NB4 (cell line): ENCODE data around the gene MSI2.

ENCODE experiments used
- DNase-seq: peaks from one replicate; pipeline ENCODE4 v3.0.0; 2010; ENCODE audit warnings: low read depth
- H3K4me3 ChIP-seq: one replicate; pipeline ENCODE4 v1.5.1; 2011; ENCODE audit warnings: mild to moderate bottlenecking, low read depth, low read length, moderate library complexity
- MYC ChIP-seq: IDR thresholded peaks from 2 replicates; pipeline ENCODE4 v1.6.1; 2011; ENCODE audit warnings: low read depth, low read length
- POLR2A ChIP-seq: IDR thresholded peaks from 2 replicates; pipeline ENCODE4 v1.6.1; 2011; ENCODE audit warnings: mild to moderate bottlenecking; ENCODE audit not compliant: insufficient read length; ENCODE audit errors: extremely low read depth
- TF ChIP-seq, protein P1 (sequence below): IDR thresholded peaks from 2 replicates; pipeline ENCODE4 v1.6.1; 2011; ENCODE audit warnings: low read depth, low read length
- TF ChIP-seq, protein P2 (sequence below): IDR thresholded peaks from one replicate; pipeline ENCODE4 v1.5.1; 2012; ENCODE audit warnings: low read depth, low read length

The MSI2 gene

DNA sequence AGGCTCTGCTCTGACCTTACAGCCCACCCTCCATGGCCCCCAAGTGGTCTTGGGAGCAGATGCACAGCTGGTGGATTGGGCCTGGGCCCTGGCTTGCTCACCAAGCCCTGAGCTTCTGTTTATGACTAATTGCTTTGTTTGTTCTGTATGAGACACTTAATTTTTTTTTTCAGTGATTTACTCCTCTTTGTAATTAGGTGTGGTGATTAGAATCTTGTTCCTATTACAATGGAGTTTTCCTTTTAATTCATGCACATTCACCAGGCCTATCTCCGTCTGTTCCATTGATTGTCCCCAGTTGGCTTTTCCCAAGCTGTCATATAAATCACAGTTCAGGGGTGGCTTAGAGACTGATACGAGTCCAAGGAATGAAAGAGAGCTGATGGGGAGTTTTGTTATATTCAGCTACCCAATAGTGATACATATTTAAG is 246.5 kb downstream of the MSI2 start:
- no peak for DNase-seq
- no peak overlapping the region for H3K4me3 ChIP-seq
- no peak for TF ChIP-seq MYC
- no peak for TF ChIP-seq POLR2A
- TF ChIP-seq, protein P1, sequence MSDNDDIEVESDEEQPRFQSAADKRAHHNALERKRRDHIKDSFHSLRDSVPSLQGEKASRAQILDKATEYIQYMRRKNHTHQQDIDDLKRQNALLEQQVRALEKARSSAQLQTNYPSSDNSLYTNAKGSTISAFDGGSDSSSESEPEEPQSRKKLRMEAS: no peak
- TF ChIP-seq, protein P2, sequence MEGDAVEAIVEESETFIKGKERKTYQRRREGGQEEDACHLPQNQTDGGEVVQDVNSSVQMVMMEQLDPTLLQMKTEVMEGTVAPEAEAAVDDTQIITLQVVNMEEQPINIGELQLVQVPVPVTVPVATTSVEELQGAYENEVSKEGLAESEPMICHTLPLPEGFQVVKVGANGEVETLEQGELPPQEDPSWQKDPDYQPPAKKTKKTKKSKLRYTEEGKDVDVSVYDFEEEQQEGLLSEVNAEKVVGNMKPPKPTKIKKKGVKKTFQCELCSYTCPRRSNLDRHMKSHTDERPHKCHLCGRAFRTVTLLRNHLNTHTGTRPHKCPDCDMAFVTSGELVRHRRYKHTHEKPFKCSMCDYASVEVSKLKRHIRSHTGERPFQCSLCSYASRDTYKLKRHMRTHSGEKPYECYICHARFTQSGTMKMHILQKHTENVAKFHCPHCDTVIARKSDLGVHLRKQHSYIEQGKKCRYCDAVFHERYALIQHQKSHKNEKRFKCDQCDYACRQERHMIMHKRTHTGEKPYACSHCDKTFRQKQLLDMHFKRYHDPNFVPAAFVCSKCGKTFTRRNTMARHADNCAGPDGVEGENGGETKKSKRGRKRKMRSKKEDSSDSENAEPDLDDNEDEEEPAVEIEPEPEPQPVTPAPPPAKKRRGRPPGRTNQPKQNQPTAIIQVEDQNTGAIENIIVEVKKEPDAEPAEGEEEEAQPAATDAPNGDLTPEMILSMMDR: no peak

DNA sequence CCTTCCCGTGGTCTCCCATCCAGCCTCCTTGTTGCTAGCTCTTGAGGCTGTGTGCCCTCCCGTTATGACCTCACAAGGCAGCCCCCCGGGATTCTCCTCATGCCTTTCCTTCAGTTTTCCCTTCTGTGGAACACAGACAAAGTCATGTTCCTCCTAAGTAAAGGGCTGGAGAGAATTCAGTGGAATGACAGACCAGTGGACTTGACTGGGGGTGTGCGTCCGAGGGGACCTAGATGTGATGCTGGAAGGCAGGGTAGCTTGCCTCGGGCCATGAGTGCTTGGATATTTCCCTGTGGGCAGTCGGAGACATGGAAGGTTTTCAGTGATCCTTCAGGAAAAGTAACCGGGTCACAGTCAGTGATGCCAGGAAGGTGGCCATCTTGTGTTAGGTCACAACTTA is 247.9 kb downstream of the MSI2 start:
- no peak for TF ChIP-seq MYC
- no peak for TF ChIP-seq POLR2A
- TF ChIP-seq, protein P1: no peak
- TF ChIP-seq, protein P2: no peak
- DNase-seq: no peak
- no peak overlapping the region for H3K4me3 ChIP-seq

DNA sequence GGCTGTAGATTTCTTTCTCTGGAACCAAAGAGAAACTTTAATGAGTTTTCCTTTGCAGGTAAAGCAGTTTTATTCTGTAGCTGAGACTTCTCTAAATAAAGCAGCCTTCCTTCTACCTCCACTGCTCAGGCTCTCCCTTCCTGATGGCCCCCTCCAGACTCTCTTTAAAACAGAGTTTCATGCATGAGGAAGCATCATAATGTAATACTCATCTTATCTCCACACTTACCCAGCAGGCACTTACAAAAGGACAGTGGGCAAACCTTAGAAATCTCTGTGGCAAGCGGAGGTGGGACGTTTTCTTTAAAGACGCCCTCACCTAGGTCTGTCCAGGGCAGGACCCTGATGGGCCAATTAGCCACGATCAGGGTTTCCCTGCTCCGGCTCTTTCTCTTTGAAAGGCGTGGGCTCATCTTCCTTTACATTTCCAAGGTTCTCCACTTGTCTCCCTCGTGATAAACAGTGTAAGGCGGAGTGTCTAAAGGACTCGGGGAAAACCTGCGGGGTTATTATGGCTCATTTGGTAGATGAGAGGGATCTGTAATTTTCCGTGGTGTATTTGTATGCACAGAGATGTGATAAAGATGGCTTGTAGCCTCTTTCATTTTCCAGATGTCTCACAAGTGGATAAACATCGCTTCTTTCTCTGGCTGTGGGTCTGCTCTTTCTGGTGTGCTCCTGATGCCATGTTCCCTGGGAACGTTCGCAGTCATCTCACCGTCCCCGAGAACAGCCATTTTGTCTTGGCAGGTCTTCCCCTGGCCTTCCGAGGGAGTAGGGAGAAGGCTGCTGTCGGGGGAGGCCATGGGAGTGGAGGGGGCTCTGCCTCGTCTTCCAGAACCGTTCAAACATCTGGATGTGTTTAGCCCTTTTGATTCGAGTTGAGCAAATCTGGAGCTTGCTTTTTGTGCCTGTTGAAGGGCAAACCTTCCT is 249.8 kb downstream of the MSI2 start:
- H3K4me3 ChIP-seq: no peak overlapping the region
- no peak for DNase-seq
- TF ChIP-seq, protein P1: no peak
- TF ChIP-seq, protein P2: no peak
- TF ChIP-seq MYC: no peak
- no peak for TF ChIP-seq POLR2A

DNA sequence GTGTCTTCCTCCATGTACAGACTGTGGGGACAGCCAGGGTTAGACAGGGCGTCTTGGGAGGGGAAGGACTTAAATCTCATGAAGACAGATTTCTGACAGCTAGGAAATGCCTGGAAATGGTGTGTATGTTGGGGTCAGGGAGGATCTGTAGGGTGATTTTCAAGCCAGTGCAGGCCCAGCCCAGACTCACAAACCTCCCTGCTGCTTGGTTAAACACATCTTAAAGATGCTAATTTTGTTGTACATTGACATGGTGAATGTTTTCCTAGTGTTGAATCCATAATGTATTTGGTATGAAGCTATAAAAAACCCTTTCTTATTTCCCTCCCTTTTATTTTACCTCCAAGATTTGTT is 250.4 kb downstream of the MSI2 start:
- no peak overlapping the region for H3K4me3 ChIP-seq
- TF ChIP-seq POLR2A (no peak), MYC (no peak)
- TF ChIP-seq, protein P2: no peak
- TF ChIP-seq, protein P1: no peak
- no peak for DNase-seq

DNA sequence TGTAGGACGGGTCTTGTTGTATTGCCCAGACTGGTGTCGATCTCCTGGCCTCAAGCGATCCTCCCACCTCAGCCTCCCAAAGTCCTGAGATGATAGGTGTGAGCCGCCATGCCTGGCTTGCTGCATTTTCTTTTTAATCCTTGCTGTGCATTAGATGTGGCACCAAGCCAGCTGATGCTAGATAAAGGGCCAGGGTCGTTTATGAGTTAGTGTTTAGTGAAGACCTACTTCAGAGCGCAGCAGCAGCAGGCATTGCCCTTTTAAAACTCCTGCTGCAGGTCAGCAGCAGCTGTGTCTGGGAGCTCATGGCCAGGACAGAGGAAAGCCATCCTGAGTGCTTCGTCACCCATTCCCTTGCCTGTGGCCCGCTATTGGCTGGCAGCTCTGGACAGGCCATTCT is 251.5 kb downstream of the MSI2 start:
- no peak overlapping the region for H3K4me3 ChIP-seq
- TF ChIP-seq, protein P1: no peak
- TF ChIP-seq POLR2A: no peak
- no peak for TF ChIP-seq MYC
- TF ChIP-seq, protein P2: no peak
- no peak for DNase-seq
